ENCODE measurements around the gene CMKLR1. TPM values are rescaled to one million over a fixed set of nuclear protein-coding genes. Genes with fewer than 3 reads are reported as not detected.

CMKLR1 gene
- total RNA-seq, 2 donors from 2014 or later = not detected

- Histone ChIP-seq H3K27ac (ENCODE audit: low read depth, low read length) (no peak overlapping the region), H3K9ac (ENCODE audit: extremely low read depth, low read length, poor library complexity, severe bottlenecking) (no peak overlapping the region), H3K4me1 (ENCODE audit: control insufficient read depth, insufficient read depth, low read length) (peaks cover 9% of the 10 kb centered on the region), H3K9me3 (ENCODE audit: control insufficient read depth, low read length) (no peaks in the 10 kb centered on the region), H3K4me3 (ENCODE audit: low read length) (no peak overlapping the region), H3K27me3 (ENCODE audit: control insufficient read depth, insufficient read depth, low read length, poor library complexity, severe bottlenecking) (no peaks in the 10 kb centered on the region), H3K36me3 (ENCODE audit: control insufficient read depth, insufficient read depth, low read length) (no peaks in the 10 kb centered on the region)
- H3K36me3 Mint-ChIP-seq (ENCODE audit: low read depth) = no peaks in the 10 kb centered on the region
- 87 to 100% methylated on average over 4 to 6 of the region's 6 CpGs for WGBS, 2 experiments (ENCODE audit: insufficient coverage in 1 of 2, insufficient read length in 1 of 2)
- H3K4me1 Mint-ChIP-seq = peaks cover 31% of the 10 kb centered on the region
- TF ChIP-seq CTCF (conservative IDR thresholded peaks at IDR 0.05) = no peak
- no peak for DNase-seq
- H3K27ac Mint-ChIP-seq = no peak overlapping the region
- no peak overlapping the region for H3K4me3 Mint-ChIP-seq
- no peaks in the 10 kb centered on the region for H3K27me3 Mint-ChIP-seq (ENCODE audit: insufficient read depth)
- H3K9me3 Mint-ChIP-seq = no peaks in the 10 kb centered on the region
Observed at GRCh38 chr12:108302016-108302402, 37.1 kb downstream of the CMKLR1 start.

GRCh38 chr12:108301346-108301745, 37.8 kb downstream of the CMKLR1 start:
- no peak overlapping the region for H3K27ac Mint-ChIP-seq
- H3K4me1 Mint-ChIP-seq = peaks cover 31% of the 10 kb centered on the region
- WGBS, 2 experiments (ENCODE audit: insufficient coverage in 1 of 2, insufficient read length in 1 of 2) = 94 to 96% methylated on average over 6 of the region's 6 CpGs
- H3K36me3 Mint-ChIP-seq (ENCODE audit: low read depth) = no peaks in the 10 kb centered on the region
- Histone ChIP-seq H3K27me3 (ENCODE audit: control insufficient read depth, insufficient read depth, low read length, poor library complexity, severe bottlenecking) (no peaks in the 10 kb centered on the region), H3K36me3 (ENCODE audit: control insufficient read depth, insufficient read depth, low read length) (no peaks in the 10 kb centered on the region), H3K27ac (ENCODE audit: low read depth, low read length) (no peak overlapping the region), H3K9ac (ENCODE audit: extremely low read depth, low read length, poor library complexity, severe bottlenecking) (no peak overlapping the region), H3K9me3 (ENCODE audit: control insufficient read depth, low read length) (no peaks in the 10 kb centered on the region), H3K4me1 (ENCODE audit: control insufficient read depth, insufficient read depth, low read length) (peaks cover 9% of the 10 kb centered on the region), H3K4me3 (ENCODE audit: low read length) (no peak overlapping the region)
- no peak for DNase-seq
- no peaks in the 10 kb centered on the region for H3K9me3 Mint-ChIP-seq
- H3K27me3 Mint-ChIP-seq (ENCODE audit: insufficient read depth) = no peaks in the 10 kb centered on the region
- TF ChIP-seq CTCF (conservative IDR thresholded peaks at IDR 0.05) = no peak
- no peak overlapping the region for H3K4me3 Mint-ChIP-seq

- Histone ChIP-seq H3K4me1 (ENCODE audit: control insufficient read depth, insufficient read depth, low read length) (peaks cover 9% of the 10 kb centered on the region), H3K4me3 (ENCODE audit: low read length) (no peak overlapping the region), H3K36me3 (ENCODE audit: control insufficient read depth, insufficient read depth, low read length) (no peaks in the 10 kb centered on the region), H3K9ac (ENCODE audit: extremely low read depth, low read length, poor library complexity, severe bottlenecking) (no peak overlapping the region), H3K27ac (ENCODE audit: low read depth, low read length) (no peak overlapping the region), H3K27me3 (ENCODE audit: control insufficient read depth, insufficient read depth, low read length, poor library complexity, severe bottlenecking) (no peaks in the 10 kb centered on the region), H3K9me3 (ENCODE audit: control insufficient read depth, low read length) (no peaks in the 10 kb centered on the region)
- no peak for TF ChIP-seq CTCF (conservative IDR thresholded peaks at IDR 0.05)
- no peak for DNase-seq
- no peak overlapping the region for H3K27ac Mint-ChIP-seq
- H3K36me3 Mint-ChIP-seq (ENCODE audit: low read depth) = no peaks in the 10 kb centered on the region
- no peaks in the 10 kb centered on the region for H3K27me3 Mint-ChIP-seq (ENCODE audit: insufficient read depth)
- H3K9me3 Mint-ChIP-seq = no peaks in the 10 kb centered on the region
- no peak overlapping the region for H3K4me3 Mint-ChIP-seq
- H3K4me1 Mint-ChIP-seq = peaks cover 29% of the 10 kb centered on the region
- 94 to 100% methylated on average over 2 to 7 of the region's 7 CpGs for WGBS, 2 experiments (ENCODE audit: insufficient coverage in 1 of 2, insufficient read length in 1 of 2)
Observed at GRCh38 chr12:108299980-108300696, 39.0 kb downstream of the CMKLR1 start.
